Measurements from ENCODE around the gene B3GNT8. TPM values are rescaled to one million over a fixed set of nuclear protein-coding genes. Genes with fewer than 3 reads are reported as not detected.

B3GNT8 gene
- total RNA-seq, 2 donors from 2014 or later, result 3.9 to 4.7 TPM

DNA sequence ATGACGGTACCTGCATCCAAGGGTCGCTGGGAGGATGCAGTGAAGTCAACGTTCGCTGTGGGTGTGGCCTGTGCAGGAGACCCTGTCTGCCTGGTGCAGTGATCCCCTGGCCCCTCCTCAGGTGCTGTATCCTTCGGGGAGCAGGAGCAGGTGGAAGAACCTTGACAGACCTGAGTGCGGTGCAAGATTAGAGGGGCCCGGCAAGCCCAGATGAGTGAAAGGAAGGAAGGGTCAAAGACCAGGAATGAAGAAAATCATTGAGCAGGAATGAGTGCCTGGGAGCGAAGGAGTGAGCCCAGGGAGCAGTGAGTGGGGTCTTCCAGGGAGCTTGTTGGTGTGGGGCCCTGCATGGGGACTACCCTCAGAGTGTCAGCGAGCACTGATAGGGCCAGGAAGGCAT is 12.7 kb downstream of the B3GNT8 start:
- H3K36me3 ChIP-seq (ENCODE audit: control insufficient read depth, insufficient read depth, low read length), result peaks cover 6% of the 10 kb centered on the region
- Mint-ChIP-seq H3K4me1 (peaks cover 1% of the 10 kb centered on the region), H3K27me3 (ENCODE audit: insufficient read depth) (no peaks in the 10 kb centered on the region), H3K27ac (no peak overlapping the region), H3K4me3 (no peak overlapping the region), H3K9me3 (no peaks in the 10 kb centered on the region), H3K36me3 (ENCODE audit: low read depth) (peaks cover 45% of the 10 kb centered on the region)
- H3K27me3 ChIP-seq (ENCODE audit: control insufficient read depth, insufficient read depth, low read length, poor library complexity, severe bottlenecking), result no peaks in the 10 kb centered on the region
- WGBS, 2 experiments (ENCODE audit: insufficient coverage in 1 of 2, insufficient read length in 1 of 2), result 94 to 95% methylated on average over 6 to 9 of the region's 9 CpGs
- H3K9me3 ChIP-seq (ENCODE audit: control insufficient read depth, low read length), result no peaks in the 10 kb centered on the region
- H3K9ac ChIP-seq (ENCODE audit: extremely low read depth, low read length, poor library complexity, severe bottlenecking), result no peak overlapping the region
- no peak overlapping the region for H3K27ac ChIP-seq (ENCODE audit: low read depth, low read length)
- H3K4me1 ChIP-seq (ENCODE audit: control insufficient read depth, insufficient read depth, low read length), result no peaks in the 10 kb centered on the region
- TF ChIP-seq, protein P1, sequence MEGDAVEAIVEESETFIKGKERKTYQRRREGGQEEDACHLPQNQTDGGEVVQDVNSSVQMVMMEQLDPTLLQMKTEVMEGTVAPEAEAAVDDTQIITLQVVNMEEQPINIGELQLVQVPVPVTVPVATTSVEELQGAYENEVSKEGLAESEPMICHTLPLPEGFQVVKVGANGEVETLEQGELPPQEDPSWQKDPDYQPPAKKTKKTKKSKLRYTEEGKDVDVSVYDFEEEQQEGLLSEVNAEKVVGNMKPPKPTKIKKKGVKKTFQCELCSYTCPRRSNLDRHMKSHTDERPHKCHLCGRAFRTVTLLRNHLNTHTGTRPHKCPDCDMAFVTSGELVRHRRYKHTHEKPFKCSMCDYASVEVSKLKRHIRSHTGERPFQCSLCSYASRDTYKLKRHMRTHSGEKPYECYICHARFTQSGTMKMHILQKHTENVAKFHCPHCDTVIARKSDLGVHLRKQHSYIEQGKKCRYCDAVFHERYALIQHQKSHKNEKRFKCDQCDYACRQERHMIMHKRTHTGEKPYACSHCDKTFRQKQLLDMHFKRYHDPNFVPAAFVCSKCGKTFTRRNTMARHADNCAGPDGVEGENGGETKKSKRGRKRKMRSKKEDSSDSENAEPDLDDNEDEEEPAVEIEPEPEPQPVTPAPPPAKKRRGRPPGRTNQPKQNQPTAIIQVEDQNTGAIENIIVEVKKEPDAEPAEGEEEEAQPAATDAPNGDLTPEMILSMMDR (conservative IDR thresholded peaks at IDR 0.05), result no peak
- no peak for DNase-seq
- H3K4me3 ChIP-seq (ENCODE audit: low read length), result no peak overlapping the region

DNA sequence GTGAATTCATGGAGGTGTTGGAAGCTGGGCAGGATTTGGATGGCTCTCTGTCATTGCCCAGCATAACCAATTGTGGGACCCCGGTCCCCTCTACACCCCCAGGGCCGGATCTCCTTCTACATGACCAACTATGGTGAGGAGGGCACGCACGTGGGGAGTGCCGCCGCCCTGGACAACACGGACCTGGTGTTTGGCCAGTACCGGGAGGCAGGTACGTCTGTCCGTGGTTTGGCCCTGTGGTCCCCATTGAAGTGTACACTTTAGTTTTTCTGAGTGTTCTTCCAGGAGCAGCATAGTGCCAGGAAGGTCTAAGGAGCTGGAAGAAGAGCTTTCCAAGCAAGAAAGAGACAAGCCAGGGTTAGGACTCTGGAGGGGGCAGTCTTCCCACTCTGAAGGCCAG is 13.2 kb downstream of the B3GNT8 start:
- Histone ChIP-seq H3K9ac (ENCODE audit: extremely low read depth, low read length, poor library complexity, severe bottlenecking) (no peak overlapping the region), H3K4me1 (ENCODE audit: control insufficient read depth, insufficient read depth, low read length) (no peaks in the 10 kb centered on the region), H3K27ac (ENCODE audit: low read depth, low read length) (no peak overlapping the region), H3K36me3 (ENCODE audit: control insufficient read depth, insufficient read depth, low read length) (peaks cover 3% of the 10 kb centered on the region), H3K9me3 (ENCODE audit: control insufficient read depth, low read length) (no peaks in the 10 kb centered on the region), H3K27me3 (ENCODE audit: control insufficient read depth, insufficient read depth, low read length, poor library complexity, severe bottlenecking) (no peaks in the 10 kb centered on the region), H3K4me3 (ENCODE audit: low read length) (no peak overlapping the region)
- H3K4me3 Mint-ChIP-seq, result no peak overlapping the region
- no peak for DNase-seq
- H3K36me3 Mint-ChIP-seq (ENCODE audit: low read depth), result peaks cover 40% of the 10 kb centered on the region
- H3K4me1 Mint-ChIP-seq, result peaks cover 5% of the 10 kb centered on the region
- no peak overlapping the region for H3K27ac Mint-ChIP-seq
- TF ChIP-seq, protein P1 (conservative IDR thresholded peaks at IDR 0.05), result no peak
- WGBS, 2 experiments (ENCODE audit: insufficient coverage in 1 of 2, insufficient read length in 1 of 2), result 93 to 94% methylated on average over 7 to 10 of the region's 10 CpGs
- no peaks in the 10 kb centered on the region for H3K9me3 Mint-ChIP-seq
- no peaks in the 10 kb centered on the region for H3K27me3 Mint-ChIP-seq (ENCODE audit: insufficient read depth)

DNA sequence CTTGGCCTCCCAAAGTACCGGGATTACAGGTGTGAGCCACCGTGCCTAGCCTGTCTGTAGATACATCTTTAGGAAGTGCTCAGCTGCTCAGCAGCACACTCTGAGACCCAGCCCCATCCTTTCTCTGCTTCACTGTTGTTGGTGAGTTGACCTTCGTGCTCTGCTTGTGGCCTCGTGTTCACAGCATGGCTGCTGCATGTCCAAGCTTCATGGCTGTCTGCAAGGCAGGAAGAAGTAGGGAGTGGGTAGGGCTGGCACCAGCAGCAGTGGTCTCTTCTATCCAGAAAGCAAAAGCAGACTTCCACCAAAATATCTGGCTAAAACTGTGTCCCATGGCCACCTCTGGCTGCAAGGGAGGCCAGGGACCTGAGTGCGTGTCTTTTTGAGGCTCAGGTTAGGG is 14.2 kb downstream of the B3GNT8 start:
- peaks cover 5% of the 10 kb centered on the region for H3K4me1 Mint-ChIP-seq
- H3K4me3 Mint-ChIP-seq, result no peak overlapping the region
- DNase-seq, result no peak
- no peak overlapping the region for H3K9ac ChIP-seq (ENCODE audit: extremely low read depth, low read length, poor library complexity, severe bottlenecking)
- H3K9me3 ChIP-seq (ENCODE audit: control insufficient read depth, low read length), result no peaks in the 10 kb centered on the region
- H3K27me3 Mint-ChIP-seq (ENCODE audit: insufficient read depth), result no peaks in the 10 kb centered on the region
- no peaks in the 10 kb centered on the region for H3K27me3 ChIP-seq (ENCODE audit: control insufficient read depth, insufficient read depth, low read length, poor library complexity, severe bottlenecking)
- no peaks in the 10 kb centered on the region for H3K36me3 ChIP-seq (ENCODE audit: control insufficient read depth, insufficient read depth, low read length)
- TF ChIP-seq, protein P1 (conservative IDR thresholded peaks at IDR 0.05), result no peak
- 91 to 92% methylated on average over 5 of the region's 5 CpGs for WGBS, 2 experiments (ENCODE audit: insufficient coverage in 1 of 2, insufficient read length in 1 of 2)
- no peak overlapping the region for H3K27ac Mint-ChIP-seq
- peaks cover 32% of the 10 kb centered on the region for H3K36me3 Mint-ChIP-seq (ENCODE audit: low read depth)
- no peaks in the 10 kb centered on the region for H3K4me1 ChIP-seq (ENCODE audit: control insufficient read depth, insufficient read depth, low read length)
- no peak overlapping the region for H3K4me3 ChIP-seq (ENCODE audit: low read length)
- no peaks in the 10 kb centered on the region for H3K9me3 Mint-ChIP-seq
- H3K27ac ChIP-seq (ENCODE audit: low read depth, low read length), result no peak overlapping the region
